GM12872 (cell line): ENCODE data around the gene GPR157.

Source experiments
- TF ChIP-seq, protein P1 (sequence below): IDR thresholded peaks from 3 replicates; pipeline ENCODE4 v1.5.1; 2011; ENCODE audit warnings: low read depth, mild to moderate bottlenecking, low read length, moderate library complexity; ENCODE audit not compliant: insufficient read depth

GPR157 gene

DNA sequence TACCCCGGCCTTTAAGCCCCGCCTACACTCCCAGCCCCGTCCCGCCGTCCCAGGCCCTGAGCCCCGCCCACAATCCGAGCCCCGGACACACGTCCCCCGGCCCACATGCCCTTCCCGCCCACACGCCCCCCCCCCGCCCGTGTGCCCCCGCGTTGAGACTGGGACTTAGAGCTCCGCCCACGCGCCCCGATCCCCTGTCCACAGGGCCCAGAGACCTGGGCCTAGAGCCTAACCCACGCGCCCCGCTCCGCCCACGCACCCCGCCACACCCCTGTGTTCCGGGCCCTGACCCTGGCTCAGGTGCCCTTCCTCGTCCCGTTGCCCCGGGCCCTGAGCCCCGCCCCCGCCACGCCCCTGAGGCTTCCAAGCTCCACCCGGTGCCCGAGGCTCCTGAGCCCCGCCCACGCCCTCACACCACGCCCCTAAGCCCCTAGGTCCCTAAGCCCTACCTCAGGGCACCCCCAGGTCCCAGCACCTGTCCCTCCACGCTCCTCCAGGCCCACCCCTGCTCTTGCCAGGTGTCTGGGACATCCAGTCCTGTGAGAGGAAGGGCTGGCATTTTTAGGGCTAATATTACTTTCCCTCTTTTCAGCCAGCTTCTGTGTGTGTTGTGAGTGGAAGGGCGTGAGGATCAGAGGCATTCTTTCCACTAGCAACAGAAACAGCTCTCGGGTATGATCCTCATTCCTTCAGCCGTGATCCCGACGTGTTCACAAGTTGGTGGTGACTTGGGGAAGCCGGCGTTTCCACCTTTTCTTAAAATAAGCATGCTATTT lies 552 bp upstream of the GPR157 start:
- TF ChIP-seq, protein P1, sequence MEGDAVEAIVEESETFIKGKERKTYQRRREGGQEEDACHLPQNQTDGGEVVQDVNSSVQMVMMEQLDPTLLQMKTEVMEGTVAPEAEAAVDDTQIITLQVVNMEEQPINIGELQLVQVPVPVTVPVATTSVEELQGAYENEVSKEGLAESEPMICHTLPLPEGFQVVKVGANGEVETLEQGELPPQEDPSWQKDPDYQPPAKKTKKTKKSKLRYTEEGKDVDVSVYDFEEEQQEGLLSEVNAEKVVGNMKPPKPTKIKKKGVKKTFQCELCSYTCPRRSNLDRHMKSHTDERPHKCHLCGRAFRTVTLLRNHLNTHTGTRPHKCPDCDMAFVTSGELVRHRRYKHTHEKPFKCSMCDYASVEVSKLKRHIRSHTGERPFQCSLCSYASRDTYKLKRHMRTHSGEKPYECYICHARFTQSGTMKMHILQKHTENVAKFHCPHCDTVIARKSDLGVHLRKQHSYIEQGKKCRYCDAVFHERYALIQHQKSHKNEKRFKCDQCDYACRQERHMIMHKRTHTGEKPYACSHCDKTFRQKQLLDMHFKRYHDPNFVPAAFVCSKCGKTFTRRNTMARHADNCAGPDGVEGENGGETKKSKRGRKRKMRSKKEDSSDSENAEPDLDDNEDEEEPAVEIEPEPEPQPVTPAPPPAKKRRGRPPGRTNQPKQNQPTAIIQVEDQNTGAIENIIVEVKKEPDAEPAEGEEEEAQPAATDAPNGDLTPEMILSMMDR, result no peak

DNA sequence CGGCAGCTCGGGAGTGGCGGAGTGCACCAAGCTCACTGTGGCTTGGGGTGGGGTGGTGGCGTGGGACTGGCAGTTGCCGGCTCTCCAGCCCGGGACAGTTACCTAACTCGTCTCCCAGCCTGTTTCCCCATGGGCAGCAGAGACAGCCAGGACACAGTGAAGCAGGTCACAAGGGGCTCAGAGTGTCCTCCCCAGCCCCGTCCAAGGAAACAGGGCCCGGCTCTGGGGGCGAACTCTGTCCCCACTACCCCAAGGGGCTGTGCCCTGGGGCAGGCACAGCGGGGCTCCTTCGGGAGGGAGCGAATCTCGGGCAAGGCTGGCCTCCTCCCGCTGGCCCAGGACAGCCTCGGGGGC lies 759 bp downstream of the GPR157 start:
- TF ChIP-seq, protein P1, result no peak

DNA sequence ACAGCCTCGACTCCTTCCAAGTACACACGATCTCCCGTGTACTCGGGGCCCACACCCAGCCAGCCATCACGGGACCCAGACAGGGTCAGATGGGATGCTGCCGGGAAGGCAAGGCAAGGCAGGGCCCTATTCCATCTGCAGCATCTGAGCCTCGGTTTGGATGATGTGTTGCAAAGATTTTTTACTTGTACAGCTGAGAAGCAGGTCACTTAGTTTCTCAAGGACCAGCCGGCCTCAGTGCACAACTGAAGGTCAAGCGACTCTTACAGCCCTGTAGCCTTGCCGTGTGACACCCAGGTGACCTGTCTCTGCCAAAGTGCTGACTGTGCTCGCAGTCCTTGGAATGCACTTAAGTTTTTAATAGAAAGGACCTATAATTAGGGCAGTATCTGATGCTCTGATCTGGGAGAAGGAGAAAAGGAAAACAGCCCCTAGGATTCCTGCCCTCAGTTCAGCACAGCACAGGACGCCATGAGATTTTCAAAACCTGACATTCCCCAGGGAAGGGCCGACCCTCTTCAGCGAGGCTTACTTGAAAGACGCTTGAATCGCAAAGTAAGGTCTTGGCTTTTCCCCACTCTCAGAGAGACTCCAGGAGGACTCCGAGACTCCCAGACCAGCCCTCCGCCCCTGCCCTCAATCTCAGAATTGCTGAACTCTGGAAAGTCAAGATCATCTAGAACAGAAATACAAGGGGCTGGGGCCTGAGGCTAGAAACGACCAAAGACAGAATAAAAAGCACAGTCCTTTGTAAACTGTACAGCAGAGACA lies 1.3 kb downstream of the GPR157 start:
- TF ChIP-seq, protein P1, result no peak

DNA sequence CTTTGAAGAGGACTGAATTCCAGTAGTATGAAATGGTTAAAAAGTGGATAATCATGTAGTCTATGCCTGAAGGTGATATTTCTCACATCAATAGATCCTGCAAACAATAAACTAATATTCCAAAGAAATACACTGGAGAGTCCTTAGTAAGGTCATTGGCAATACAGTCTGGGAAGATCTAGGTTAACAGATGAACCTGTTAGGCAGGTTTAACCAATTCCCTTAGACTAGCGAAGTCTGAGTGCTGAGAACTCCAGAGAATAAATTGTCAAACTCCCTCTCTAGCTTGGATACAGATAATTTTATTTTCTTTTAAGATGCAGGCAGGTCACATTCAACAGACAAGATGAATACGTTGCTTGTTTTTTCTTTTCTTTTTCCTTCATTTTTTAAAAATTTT lies 2.4 kb downstream of the GPR157 start:
- TF ChIP-seq, protein P1, result no peak

DNA sequence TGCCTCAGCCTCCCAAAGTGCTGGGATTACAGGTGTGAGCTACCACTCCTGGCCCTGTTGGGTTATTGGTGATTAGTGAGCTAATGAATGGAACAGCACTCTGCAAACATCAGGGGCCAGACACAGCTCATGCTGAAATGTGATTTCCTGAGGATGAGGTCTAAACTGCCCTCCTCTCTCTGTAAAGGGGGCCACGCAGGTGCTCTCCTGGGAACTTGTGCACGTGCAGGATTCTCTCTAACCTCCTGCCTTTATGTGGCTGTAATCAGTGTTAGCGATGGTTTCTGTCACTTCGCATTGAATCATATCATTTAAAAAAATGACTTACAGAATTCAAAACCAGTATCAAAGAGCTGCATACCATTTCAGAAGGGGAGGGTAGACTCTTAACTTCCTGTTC lies 3.6 kb downstream of the GPR157 start:
- TF ChIP-seq, protein P1, result no peak

DNA sequence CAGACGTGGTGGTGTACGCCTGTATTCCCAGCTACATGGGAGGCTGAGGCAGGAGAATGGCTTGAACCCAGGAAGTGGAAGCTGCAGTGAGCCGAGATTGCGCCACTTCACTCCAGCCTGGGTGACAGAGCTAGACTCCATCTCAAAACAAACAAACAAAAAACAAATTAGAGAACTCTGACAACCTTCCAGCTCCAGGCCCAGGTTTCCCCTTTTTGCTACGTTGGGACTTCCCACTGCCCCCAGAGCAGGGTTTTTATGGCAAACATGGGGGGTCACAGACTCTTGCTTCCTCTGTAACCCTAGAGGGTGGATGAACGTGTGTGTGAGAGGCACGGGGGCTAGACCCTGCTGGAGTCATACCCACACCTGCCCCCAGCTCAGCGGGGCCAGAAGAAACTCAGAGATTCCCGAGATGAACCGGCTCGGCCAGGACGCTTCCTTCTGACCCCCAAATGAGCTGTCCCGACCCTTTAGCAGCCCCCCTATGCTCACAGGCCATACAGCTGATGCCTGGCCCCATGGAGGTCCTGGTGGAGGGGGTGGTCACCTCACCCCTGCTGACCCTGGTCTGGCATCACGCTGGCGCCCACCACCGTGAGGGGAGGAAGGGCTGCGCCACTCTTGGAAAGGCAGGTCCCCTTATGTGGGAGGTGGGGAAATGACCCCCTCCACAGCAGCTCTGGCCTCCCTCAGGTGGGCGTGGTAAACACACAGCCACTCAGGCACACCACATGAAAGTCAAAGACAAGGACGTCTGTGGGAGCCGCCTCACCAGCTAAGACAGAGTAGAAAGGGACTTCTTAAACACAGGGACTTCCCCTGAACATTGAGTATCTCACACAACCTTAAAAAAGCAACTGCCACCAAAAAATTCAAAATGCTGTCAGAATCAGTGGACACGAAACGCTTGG lies 7.1 kb downstream of the GPR157 start:
- TF ChIP-seq, protein P1, result no peak
